ENCODE results near the gene VPS29. TPM values are rescaled to one million over a fixed set of nuclear protein-coding genes. Genes with fewer than 3 reads are reported as not detected.
"Not testable (repeated sequence)": the region's sequence is repeated elsewhere in the genome, so short reads cannot be mapped to it uniquely, and the experiment has no call there.

VPS29 gene
- total RNA-seq, 2 experiments from 2014 or later: 84.5 to 91.2 TPM

DNA sequence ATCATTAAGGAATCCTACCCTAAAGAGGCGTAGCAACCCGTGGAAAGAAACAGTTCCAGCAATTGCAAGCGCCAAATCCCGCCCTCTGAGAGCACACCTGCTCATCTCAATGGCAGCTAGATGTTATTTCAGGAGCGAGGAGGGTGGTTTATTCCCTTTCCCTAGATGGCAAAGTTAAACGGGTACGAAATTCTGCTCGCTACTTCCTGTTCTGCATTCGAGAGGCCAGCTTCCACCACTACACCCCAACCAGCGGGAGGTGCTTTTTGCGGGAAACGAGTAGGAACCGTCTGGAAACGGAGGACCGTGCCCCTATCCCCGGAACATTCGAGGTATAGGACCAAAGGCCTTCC, 536 bp downstream of the VPS29 start:
- peaks cover 4% of the 10 kb centered on the region for H3K27me3 Mint-ChIP-seq
- no peak for DNase-seq
- H3K27ac Mint-ChIP-seq: peak overlapping the region; percentile 99
- H3K36me3 Mint-ChIP-seq: peaks cover 27% of the 10 kb centered on the region
- H3K4me3 Mint-ChIP-seq: peak overlapping the region; percentile 99
- H3K4me1 Mint-ChIP-seq: peaks cover 32% of the 10 kb centered on the region
- peaks cover 7% of the 10 kb centered on the region for H3K9me3 Mint-ChIP-seq

DNA sequence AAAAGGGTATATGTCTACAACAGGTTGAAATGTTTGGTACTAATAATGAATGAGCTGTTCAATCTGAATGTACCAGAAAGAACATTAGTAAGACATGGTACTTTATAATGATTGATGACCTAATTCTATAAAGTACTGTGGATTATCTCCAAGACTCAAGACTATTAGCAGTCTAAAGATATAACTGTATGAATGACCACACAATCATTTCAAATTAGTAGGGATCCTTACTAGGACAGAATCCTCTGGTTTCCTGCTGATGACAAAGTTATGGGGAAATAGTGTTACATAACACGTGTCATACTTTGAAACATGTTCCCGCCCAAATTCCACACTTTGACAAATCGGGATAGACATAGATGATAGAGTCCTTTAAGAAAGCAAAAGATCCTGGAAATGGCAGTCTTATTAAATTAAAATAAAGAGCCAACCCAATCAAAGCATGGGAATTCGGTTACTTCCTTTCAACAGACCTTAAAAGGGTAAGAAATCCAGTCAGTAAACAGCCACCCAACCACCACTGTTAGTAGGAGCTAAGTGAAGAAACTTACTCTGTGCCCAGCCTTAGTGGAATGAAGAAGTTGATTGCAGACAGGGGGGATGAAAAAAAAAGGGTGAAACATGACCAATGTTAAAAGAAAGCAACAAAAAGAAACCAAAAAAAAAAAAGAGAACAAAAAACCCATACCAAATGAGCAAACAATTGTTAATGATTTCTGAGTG, 2.8 kb downstream of the VPS29 start:
- Mint-ChIP-seq H3K27me3 (peaks cover 4% of the 10 kb centered on the region), H3K4me3 (peak overlapping the region; percentile 32), H3K4me1 (peaks cover 32% of the 10 kb centered on the region), H3K27ac (peak overlapping the region; percentile 32), H3K36me3 (peaks cover 27% of the 10 kb centered on the region), H3K9me3 (peaks cover 7% of the 10 kb centered on the region)
- no peak for DNase-seq

DNA sequence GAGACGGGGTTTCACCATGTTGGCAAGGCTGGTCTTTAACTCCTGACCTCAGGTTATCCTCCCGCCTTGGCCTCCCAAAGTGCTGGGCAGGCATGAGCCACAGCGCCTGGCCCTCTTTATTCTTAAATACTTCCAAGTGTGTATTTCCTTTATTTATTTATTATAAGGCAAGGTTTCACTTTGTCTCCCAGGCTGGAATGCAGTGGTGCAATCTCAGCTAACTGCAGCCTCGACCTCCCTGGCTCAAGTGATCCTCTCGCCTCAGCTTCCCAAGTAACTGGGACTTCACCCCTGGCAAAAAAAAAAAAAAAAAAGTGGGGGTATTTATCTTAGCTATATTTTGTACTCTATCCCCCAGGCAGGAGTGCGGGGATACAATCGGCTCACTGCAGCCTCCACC, 26.5 kb downstream of the VPS29 start:
- Mint-ChIP-seq H3K9me3 (no peaks in the 10 kb centered on the region), H3K27me3 (no peaks in the 10 kb centered on the region), H3K27ac (no peak overlapping the region), H3K36me3 (peaks cover 17% of the 10 kb centered on the region), H3K4me3 (no peak overlapping the region), H3K4me1 (peaks cover 7% of the 10 kb centered on the region)
- DNase-seq: no peak

DNA sequence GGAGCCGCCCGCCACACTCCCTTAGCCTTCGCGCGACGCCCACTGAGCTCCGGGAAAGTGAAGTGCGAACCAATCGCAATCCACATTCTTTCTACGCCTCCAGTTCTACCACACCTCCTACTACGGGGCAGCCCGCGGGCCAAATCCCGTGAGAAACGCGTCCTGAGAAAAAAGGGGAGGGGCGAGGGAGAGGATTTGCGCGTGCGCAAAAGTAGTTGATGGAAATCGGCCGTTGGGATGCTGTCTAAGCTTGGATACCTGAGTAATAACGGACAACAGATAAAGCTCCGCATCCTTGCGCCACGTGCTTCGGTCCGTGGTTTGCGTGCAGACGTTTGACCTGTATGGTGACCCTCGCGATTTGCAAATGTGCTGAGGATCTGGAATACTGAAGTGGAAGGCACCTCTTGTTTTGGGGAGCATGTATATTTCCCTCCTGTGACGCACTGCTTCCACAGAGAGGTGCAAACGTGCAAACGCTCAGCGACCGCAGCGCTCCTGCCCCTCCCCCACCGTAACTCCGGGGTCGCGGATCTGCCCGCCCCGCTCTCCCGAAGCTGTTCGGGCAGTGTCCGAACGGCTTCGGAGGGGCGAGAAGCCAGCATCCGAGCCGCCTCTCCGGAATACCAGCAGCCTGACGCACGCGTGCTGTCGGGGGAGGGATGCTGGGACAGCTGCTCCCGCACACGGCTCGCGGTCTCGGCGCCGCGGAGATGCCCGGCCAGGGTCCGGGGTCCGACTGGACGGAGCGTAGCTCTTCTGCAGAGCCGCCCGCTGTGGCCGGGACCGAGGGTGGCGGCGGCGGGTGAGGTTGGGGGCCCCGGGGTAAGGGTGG, 33.5 kb downstream of the VPS29 start, which contains the start of the genes FAM216A and GPN3:
Gene FAM216A, plus strand, starts transcription at position 632 of the 835 bp plus-strand sequence. Its CDS starts 31 bp downstream, at position 663.
Gene GPN3, minus strand, starts transcription at position 44 of the 835 bp plus-strand sequence. CDS start 54 bp downstream, outside the sequence.
- no peaks in the 10 kb centered on the region for H3K27me3 Mint-ChIP-seq
- DNase-seq: peak; percentile 94
- peaks cover 28% of the 10 kb centered on the region for H3K36me3 Mint-ChIP-seq
- H3K4me1 Mint-ChIP-seq: peaks cover 31% of the 10 kb centered on the region
- peak within 1 kb of the TSS; percentile 96 for H3K4me3 Mint-ChIP-seq
- H3K9me3 Mint-ChIP-seq: no peaks in the 10 kb centered on the region
- peak within 1 kb of the TSS; percentile 99 for H3K27ac Mint-ChIP-seq

DNA sequence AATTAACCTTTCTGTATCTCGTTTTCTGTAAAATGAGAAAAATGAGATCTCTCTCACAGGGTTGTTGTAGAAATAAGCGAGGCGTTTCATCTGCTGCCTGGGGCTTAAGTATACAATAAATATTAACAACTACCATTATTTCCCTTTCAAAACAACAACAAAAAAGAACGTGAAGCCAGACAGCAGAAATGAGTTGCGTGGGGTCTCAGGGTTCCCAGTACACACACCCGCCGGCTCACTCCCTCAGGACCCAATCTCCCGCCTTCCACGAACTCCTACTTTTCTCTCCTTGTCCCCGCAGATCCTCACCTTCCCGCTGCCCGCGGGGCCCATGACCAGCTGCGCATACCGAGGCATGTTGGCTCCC, 34.1 kb downstream of the VPS29 start:
- DNase-seq: no peak
- H3K4me3 Mint-ChIP-seq: peak overlapping the region; percentile 96
- peaks cover 31% of the 10 kb centered on the region for H3K4me1 Mint-ChIP-seq
- no peaks in the 10 kb centered on the region for H3K27me3 Mint-ChIP-seq
- H3K36me3 Mint-ChIP-seq: peaks cover 33% of the 10 kb centered on the region
- peak overlapping the region; percentile 99 for H3K27ac Mint-ChIP-seq
- no peaks in the 10 kb centered on the region for H3K9me3 Mint-ChIP-seq

DNA sequence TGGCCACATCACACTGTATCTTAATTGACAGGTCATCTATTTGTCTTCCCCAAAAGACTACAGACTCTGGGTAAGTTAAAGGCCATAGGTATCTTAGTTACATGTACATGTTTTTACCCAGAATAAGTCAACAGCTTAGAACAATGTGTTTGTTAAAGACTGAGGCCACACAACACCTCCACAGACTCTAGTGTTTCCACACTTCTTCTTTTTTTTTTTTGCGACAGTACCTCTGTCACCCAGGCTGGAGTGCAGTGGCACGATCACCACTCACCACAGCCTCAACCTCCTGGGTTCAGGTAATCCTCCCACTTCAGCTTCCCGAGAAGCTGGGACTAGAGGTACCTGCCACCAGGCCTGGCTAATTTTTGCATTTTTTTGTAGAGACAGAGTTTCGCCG, 35.1 kb downstream of the VPS29 start:
- Mint-ChIP-seq H3K27me3 (no peaks in the 10 kb centered on the region), H3K4me3 (peak overlapping the region; percentile 96), H3K9me3 (no peaks in the 10 kb centered on the region), H3K36me3 (peaks cover 33% of the 10 kb centered on the region), H3K27ac (no peak overlapping the region), H3K4me1 (peaks cover 35% of the 10 kb centered on the region)
- no peak for DNase-seq

DNA sequence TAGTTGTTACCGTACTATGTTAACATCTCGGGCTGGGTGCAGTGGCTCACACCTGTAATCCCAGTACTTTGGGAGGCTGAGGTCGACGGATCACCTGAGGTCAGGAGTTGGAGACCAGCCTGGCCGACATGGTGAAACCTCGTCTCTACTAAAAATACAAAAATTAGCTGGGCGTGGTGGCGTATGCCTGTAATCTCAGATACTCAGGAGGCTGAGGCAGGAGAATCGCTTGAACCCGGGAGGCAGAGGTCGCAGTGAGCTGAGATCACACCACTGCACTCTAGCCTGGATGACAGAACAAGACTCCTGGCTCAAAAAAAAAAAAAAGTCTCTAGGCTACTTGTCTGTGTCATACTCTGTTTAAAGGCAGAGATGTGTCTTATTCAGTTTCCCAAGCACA, 36.1 kb downstream of the VPS29 start:
- H3K27ac Mint-ChIP-seq, DNase-seq, H3K27me3 Mint-ChIP-seq, H3K4me3 Mint-ChIP-seq, H3K9me3 Mint-ChIP-seq: not testable (repeated sequence)
- Mint-ChIP-seq H3K36me3 (peaks cover 24% of the 10 kb centered on the region), H3K4me1 (peaks cover 36% of the 10 kb centered on the region)

DNA sequence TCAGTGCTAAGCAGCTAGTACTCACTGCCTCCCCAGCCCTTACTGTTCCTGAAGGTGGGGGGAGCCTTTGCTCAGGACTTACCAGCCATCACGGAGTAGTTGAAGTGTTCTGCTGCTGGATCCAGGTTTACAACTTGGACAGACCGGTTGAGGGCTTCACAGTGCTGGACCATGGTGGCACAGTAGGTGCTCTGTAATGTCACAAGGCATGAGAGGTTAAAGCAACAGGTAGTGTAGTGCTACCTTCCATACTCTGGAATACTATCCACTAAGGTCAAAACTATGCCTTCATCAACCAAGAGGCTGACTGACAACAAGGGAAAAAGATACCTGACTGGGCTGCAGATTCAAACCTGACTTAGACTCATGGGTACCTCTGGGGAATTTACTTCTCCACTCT, 36.9 kb downstream of the VPS29 start:
- Mint-ChIP-seq H3K27ac (no peak overlapping the region), H3K4me3 (no peak overlapping the region)

DNA sequence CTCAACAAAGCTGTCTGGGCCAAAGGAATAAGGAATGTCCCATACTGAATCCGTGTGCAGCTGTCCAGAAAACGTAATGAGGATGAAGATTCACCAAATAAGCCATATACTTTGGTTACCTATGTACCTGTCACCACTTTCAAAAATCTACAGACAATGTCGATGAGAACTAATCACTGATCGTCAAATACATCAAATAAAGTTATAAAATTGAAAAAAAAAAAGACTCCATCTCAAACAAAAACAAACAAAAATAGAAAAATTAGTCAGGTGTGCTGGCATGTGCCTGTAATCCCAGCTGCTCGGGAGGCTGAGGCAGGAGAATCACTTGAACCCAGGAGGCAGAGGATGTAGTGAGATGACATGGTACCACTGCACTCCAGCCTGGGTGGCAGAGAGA, 40.7 kb downstream of the VPS29 start:
- DNase-seq, H3K4me3 Mint-ChIP-seq, H3K27me3 Mint-ChIP-seq, H3K9me3 Mint-ChIP-seq, H3K27ac Mint-ChIP-seq: not testable (repeated sequence)
- peaks cover 19% of the 10 kb centered on the region for H3K36me3 Mint-ChIP-seq
- H3K4me1 Mint-ChIP-seq: peaks cover 14% of the 10 kb centered on the region

More for the DNA sequence above, 36.9 kb downstream of the VPS29 start:
- DNase-seq: no peak
- peaks cover 17% of the 10 kb centered on the region for H3K36me3 Mint-ChIP-seq
- no peaks in the 10 kb centered on the region for H3K27me3 Mint-ChIP-seq
- H3K4me1 Mint-ChIP-seq: peaks cover 29% of the 10 kb centered on the region
- H3K9me3 Mint-ChIP-seq: no peaks in the 10 kb centered on the region

DNA sequence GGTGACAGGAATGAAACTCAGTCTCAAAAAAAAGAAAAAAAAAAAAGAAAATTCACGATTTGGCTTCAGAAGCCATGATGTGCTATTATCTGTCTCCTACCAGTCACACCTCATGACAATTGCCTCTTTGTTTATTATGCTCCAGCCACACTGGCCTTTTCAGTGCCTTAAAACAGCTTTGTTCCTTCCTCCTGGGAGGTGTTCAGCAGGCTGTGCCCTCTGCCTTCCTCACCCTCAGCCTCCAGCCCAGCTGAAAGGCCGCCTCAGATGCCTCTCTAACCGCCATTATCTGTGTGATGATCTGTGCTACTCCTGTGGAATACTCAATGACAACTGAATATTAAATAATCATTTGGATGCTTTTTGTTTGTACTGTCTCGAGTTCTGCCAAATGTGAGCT, 43.2 kb downstream of the VPS29 start:
- H3K36me3 Mint-ChIP-seq: peaks cover 20% of the 10 kb centered on the region
- no peaks in the 10 kb centered on the region for H3K9me3 Mint-ChIP-seq
- H3K27ac Mint-ChIP-seq: no peak overlapping the region
- H3K4me1 Mint-ChIP-seq: peaks cover 5% of the 10 kb centered on the region
- DNase-seq: no peak
- H3K27me3 Mint-ChIP-seq: no peaks in the 10 kb centered on the region
- H3K4me3 Mint-ChIP-seq: no peak overlapping the region

DNA sequence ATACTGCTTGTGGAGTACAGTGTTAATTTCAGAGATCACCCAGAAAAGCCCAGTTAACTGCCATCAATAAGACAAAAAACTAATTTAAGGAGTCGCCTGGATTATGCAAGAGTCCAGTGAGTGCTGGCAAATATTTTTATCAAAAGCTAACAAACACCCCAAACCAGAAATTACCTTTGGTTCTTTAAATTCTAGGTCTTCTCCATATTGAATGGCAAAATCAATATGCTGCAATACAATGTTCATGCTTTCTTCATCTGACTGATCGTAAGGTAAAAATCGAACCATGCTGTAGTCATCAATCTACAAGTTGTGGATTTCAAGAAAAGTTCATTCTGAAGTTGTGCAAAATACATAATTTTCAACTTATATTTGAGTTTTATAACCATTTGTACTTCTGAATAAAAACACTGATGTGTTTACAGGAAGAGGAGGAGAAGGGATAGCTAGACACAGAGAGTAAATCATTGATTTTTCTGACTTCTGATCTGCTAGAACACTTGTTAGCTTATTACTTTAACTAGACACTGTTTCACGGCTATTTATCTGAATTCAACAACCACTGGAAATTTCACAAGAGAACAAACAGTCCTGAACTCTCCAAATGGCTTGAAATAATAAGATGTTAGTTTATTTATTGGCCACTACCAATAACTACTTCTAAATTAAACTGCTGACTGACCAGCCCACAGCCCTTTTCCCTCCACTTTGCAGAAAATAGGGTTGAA, 48.2 kb downstream of the VPS29 start:
- Mint-ChIP-seq H3K9me3 (no peaks in the 10 kb centered on the region), H3K36me3 (peaks cover 26% of the 10 kb centered on the region), H3K4me1 (peaks cover 10% of the 10 kb centered on the region), H3K27me3 (no peaks in the 10 kb centered on the region), H3K27ac (no peak overlapping the region), H3K4me3 (no peak overlapping the region)
- DNase-seq: no peak

DNA sequence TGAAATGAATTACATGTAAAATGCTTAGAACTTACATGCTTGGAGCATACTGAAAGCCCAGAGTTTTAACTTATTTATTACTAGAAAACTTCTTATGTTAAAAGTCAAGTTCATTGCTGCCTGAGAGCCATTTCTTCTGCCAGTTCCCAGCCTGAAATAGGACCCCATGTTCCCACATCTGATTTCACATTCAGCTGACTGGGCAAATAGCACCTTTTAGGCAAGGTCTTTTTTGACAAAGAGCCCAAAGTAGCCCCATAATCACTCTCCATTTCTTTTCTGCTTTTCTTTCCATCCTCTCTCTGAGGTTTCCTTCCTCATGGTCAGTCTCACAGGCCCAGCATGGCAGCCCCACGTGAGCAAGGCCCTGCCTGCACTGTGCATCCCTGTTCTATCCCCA, 50.6 kb downstream of the VPS29 start:
- H3K27me3 Mint-ChIP-seq: no peaks in the 10 kb centered on the region
- no peak for DNase-seq
- no peaks in the 10 kb centered on the region for H3K9me3 Mint-ChIP-seq
- peaks cover 38% of the 10 kb centered on the region for H3K36me3 Mint-ChIP-seq
- H3K4me3 Mint-ChIP-seq: no peak overlapping the region
- H3K27ac Mint-ChIP-seq: peak overlapping the region; percentile 99
- peaks cover 22% of the 10 kb centered on the region for H3K4me1 Mint-ChIP-seq

DNA sequence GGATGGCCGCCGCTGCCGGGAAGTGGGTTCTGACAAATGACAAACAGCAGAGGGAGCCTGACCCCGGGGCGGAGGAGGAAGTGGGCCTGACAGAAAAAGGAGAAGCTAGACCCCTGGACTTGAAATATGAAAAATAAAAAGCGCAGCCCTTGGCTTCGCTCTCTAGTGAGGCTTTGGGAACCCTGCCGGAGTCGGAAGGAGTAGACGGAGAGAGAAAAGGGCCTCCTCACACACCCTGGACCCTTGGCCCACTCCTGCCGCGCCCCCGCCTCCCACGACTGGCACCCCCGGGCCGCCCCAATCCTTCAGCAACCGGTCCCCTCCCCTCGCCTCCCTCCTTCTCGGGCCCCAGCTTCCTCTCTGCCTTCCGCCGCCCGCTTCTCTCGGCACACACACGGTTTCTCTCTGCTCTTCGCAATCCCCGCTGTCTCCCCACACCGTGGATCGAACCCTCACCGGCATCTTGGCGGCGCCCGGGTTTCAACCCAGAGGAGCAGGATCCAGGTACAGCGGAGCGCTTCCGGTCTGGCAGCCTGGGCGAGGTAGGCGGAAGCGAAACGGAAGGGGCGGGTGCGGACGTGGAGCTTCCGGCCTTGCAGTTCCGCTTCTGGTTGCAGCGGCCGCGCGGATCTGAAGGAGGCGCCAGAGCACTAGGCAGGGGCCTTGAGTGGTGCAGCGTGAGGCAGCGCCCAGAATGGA, 52.0 kb downstream of the VPS29 start, which contains the start of gene ARPC3:
Gene ARPC3, minus strand, starts transcription at position 539 of the 699 bp plus-strand sequence. Its CDS starts 77 bp downstream, at position 462.
- DNase-seq: peak; percentile 96
- peaks cover 41% of the 10 kb centered on the region for H3K36me3 Mint-ChIP-seq
- H3K27me3 Mint-ChIP-seq: no peaks in the 10 kb centered on the region
- no peaks in the 10 kb centered on the region for H3K9me3 Mint-ChIP-seq
- H3K4me3 Mint-ChIP-seq: peak within 1 kb of the TSS; percentile 100
- H3K27ac Mint-ChIP-seq: peak within 1 kb of the TSS; percentile 99
- peaks cover 28% of the 10 kb centered on the region for H3K4me1 Mint-ChIP-seq

DNA sequence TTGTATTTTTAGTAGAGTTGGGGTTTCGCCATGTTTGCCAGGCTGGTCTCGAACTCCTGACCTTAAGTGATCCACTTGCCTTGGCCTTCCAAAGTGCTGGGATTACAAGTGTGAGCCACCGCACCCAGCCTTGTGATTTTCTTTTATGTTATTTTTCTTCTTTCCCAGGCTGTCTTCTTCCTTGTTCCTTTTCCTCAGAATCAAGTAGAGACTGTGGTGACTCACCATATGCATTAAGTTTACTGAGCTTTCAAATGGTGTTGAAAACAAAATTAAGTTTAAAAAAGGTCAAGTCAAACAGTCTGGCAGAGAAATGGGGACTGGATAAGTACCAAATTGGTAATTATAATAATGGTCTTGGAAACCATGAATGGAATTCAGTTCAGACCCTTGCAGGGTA, 57.5 kb downstream of the VPS29 start:
- peaks cover 40% of the 10 kb centered on the region for H3K36me3 Mint-ChIP-seq
- DNase-seq: no peak
- H3K27me3 Mint-ChIP-seq: no peaks in the 10 kb centered on the region
- no peak overlapping the region for H3K27ac Mint-ChIP-seq
- H3K4me1 Mint-ChIP-seq: peaks cover 24% of the 10 kb centered on the region
- H3K4me3 Mint-ChIP-seq: no peak overlapping the region
- no peaks in the 10 kb centered on the region for H3K9me3 Mint-ChIP-seq
